ENCODE data around the gene ZBTB47.

ZBTB47 gene

GRCh38 chr3:42693530-42693930 is 40.0 kb downstream of the ZBTB47 start:
- TF ChIP-seq CTCF (IDR thresholded peaks at IDR 0.05): no peak

GRCh38 chr3:42694366-42694765 is 40.9 kb downstream of the ZBTB47 start:
- no peak for TF ChIP-seq CTCF (IDR thresholded peaks at IDR 0.05)

GRCh38 chr3:42696356-42697288 is 43.1 kb downstream of the ZBTB47 start:
- no peak for TF ChIP-seq CTCF (IDR thresholded peaks at IDR 0.05)

GRCh38 chr3:42697289-42698051 is 44.0 kb downstream of the ZBTB47 start:
- TF ChIP-seq CTCF (IDR thresholded peaks at IDR 0.05): no peak

- no peak for TF ChIP-seq CTCF (IDR thresholded peaks at IDR 0.05)
Measured at GRCh38 chr3:42698216-42698910, 44.9 kb downstream of the ZBTB47 start.

DNA sequence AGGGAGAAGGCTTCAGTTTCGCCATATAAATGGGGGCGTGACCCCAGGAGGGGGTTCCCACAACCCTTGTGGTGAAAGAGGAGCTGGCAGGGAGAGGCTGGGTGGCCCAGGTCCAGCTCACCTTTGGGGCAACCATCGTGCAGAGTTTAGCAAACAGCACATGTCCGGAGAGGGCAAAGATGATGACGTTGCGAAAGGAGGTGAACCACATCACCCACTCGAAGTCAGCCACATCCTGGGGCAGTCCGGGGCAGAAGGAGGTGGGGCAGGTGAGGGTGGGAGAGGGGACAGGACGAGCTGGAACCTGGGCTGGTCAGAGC is 45.4 kb downstream of the ZBTB47 start:
- no peak for TF ChIP-seq CTCF (IDR thresholded peaks at IDR 0.05)

- TF ChIP-seq CTCF (IDR thresholded peaks at IDR 0.05): no peak
Measured at GRCh38 chr3:42699511-42699971, 46.0 kb downstream of the ZBTB47 start.
